Smooth muscle cell (in vitro differentiated cells): ENCODE results near the gene PRDX3. TPM values are rescaled to one million over a fixed set of nuclear protein-coding genes. Genes with fewer than 3 reads are reported as not detected.

ENCODE experiments used
- DNase-seq: peaks from one replicate; lab custom pipeline; 2025; ENCODE audit not compliant: unreplicated experiment; lab: John Stamatoyannopoulos, UW
- H2AFZ ChIP-seq: fragments of 200-600 bp; sonication (generic); 2 replicates; pipeline ENCODE4 v1.6.0; 2016; ENCODE audit warnings: antibody characterized with exemption, low read depth, mild to moderate bottlenecking
- H3F3A ChIP-seq: fragments of 200-600 bp; sonication (generic); 2 replicates; pipeline ENCODE4 v1.6.0; 2017; ENCODE audit warnings: antibody characterized with exemption, low read depth
- H3K27ac ChIP-seq: fragments of 200-600 bp; sonication (generic); 2 replicates; pipeline ENCODE4 v1.5.1; 2016; ENCODE audit warnings: low read depth, mild to moderate bottlenecking
- H3K27me3 ChIP-seq: fragments of 200-600 bp; sonication (generic); 2 replicates; pipeline ENCODE4 v1.6.1; 2016; ENCODE audit warnings: low read depth, mild to moderate bottlenecking
- H3K36me3 ChIP-seq: fragments of 200-600 bp; sonication (generic); 2 replicates; pipeline ENCODE4 v1.5.1; 2016; ENCODE audit warnings: low read depth
- H3K4me1 ChIP-seq: fragments of 200-600 bp; sonication (generic); 2 replicates; pipeline ENCODE4 v1.5.1; 2016; ENCODE audit warnings: low read depth
- H3K4me2 ChIP-seq: fragments of 200-600 bp; sonication (generic); 2 replicates; pipeline ENCODE4 v1.6.0; 2016; ENCODE audit warnings: mild to moderate bottlenecking
- H3K4me3 ChIP-seq: fragments of 200-600 bp; sonication (generic); 2 replicates; pipeline ENCODE4 v1.5.1; 2016; ENCODE audit warnings: mild to moderate bottlenecking
- H3K79me2 ChIP-seq: fragments of 200-600 bp; sonication (generic); 2 replicates; pipeline ENCODE4 v1.6.0; 2016; ENCODE audit warnings: low read depth, mild to moderate bottlenecking
- H3K9ac ChIP-seq: fragments of 200-600 bp; sonication (generic); 2 replicates; pipeline ENCODE4 v1.6.0; 2016; ENCODE audit warnings: low read depth
- H3K9me3 ChIP-seq: fragments of 200-600 bp; sonication (generic); replicated peaks from 2 replicates; pipeline ENCODE4 v1.5.1; 2016; ENCODE audit warnings: low read depth
- H4K20me1 ChIP-seq: fragments of 200-600 bp; sonication (generic); 2 replicates; pipeline ENCODE4 v1.6.0; 2016; ENCODE audit warnings: low read depth
- CTCF ChIP-seq: fragments of 200-600 bp; sonication (generic); IDR thresholded peaks from 2 replicates; pipeline ENCODE4 v1.5.1; 2017; ENCODE audit warnings: borderline replicate concordance, mild to moderate bottlenecking, antibody characterized with exemption; ENCODE audit not compliant: insufficient read depth, poor library complexity, severe bottlenecking
- WGBS: methylation state at CpG from one replicate; pipeline ENCODE4 v1.1.7; 2016; ENCODE audit warnings: low lambda C conversion rate; 5-methylcytosine and 5-hydroxymethylcytosine counted together
- polyA plus RNA-seq: library from polyadenylated mRNA; unstranded; fragments of >200 nt; fragmentation: Nextera tagmentation; extraction: Ambion mirVana; gene quantifications from 2 replicates; pipeline ENCODE4 v1.2.1, GENCODE V29; 2016
- total RNA-seq: library from RNA; depleted of rRNA; stranded (reverse); fragments of >200 nt; gene quantifications from 2 replicates; pipeline ENCODE4 v1.2.3, GENCODE V29; 2014

Gene PRDX3
- total and polyA plus RNA-seq, 2 experiments from 2014 or later = 123 to 156 TPM

- Histone ChIP-seq H3K27ac (no peak overlapping the region), H3F3A (no peaks in the 10 kb centered on the region), H3K4me2 (peak overlapping the region; percentile 96), H3K27me3 (no peaks in the 10 kb centered on the region), H2AFZ (peak overlapping the region; percentile 97), H3K9ac (peak overlapping the region; percentile 85), H3K4me3 (peak overlapping the region; percentile 95), H3K36me3 (peaks cover 7% of the 10 kb centered on the region), H3K9me3 (no peaks in the 10 kb centered on the region), H4K20me1 (no peaks in the 10 kb centered on the region), H3K79me2 (no peaks in the 10 kb centered on the region), H3K4me1 (peaks cover 4% of the 10 kb centered on the region)
- TF ChIP-seq CTCF = no peak
- 79% methylated on average over 7 of the region's 7 CpGs for WGBS
- DNase-seq = no peak
Measured at GRCh38 chr10:119166118-119166500, 12.5 kb downstream of the PRDX3 start.

- H3K79me2 ChIP-seq = no peaks in the 10 kb centered on the region
- peak; percentile 35 for DNase-seq
- 3% methylated on average over 80 of the region's 90 CpGs for WGBS
Measured at GRCh38 chr10:119165171-119166117, 13.2 kb downstream of the PRDX3 start, which contains the start of gene SFXN4. SFXN4 (minus strand) TSS chr10:119165714; CDS start chr10:119165647, 67 bp downstream.

GRCh38 chr10:119162452-119163092 lies 16.0 kb downstream of the PRDX3 start:
- no peak overlapping the region for H3K9ac ChIP-seq
- H3K36me3 ChIP-seq = no peaks in the 10 kb centered on the region
- no peak overlapping the region for H3K4me2 ChIP-seq
- H3K27me3 ChIP-seq = no peaks in the 10 kb centered on the region
- H4K20me1 ChIP-seq = no peaks in the 10 kb centered on the region
- no peaks in the 10 kb centered on the region for H3K79me2 ChIP-seq
- peak overlapping the region; percentile 15 for H3K27ac ChIP-seq
- no peak for DNase-seq
- 97% methylated on average over 5 of the region's 5 CpGs for WGBS
- H2AFZ ChIP-seq = no peak overlapping the region
- H3F3A ChIP-seq = no peaks in the 10 kb centered on the region
- peaks cover 4% of the 10 kb centered on the region for H3K4me1 ChIP-seq
- no peak for TF ChIP-seq CTCF
- H3K9me3 ChIP-seq = no peaks in the 10 kb centered on the region
- H3K4me3 ChIP-seq = no peak overlapping the region

More at GRCh38 chr10:119165171-119166117, 13.2 kb downstream of the PRDX3 start, which contains the start of gene SFXN4:
- no peak within 1 kb of the TSS for H3K27ac ChIP-seq
- H4K20me1 ChIP-seq = no peaks in the 10 kb centered on the region
- H2AFZ ChIP-seq = peak within 1 kb of the TSS; percentile 97
- H3K4me2 ChIP-seq = peak within 1 kb of the TSS; percentile 96
- no peaks in the 10 kb centered on the region for H3K9me3 ChIP-seq
- H3K27me3 ChIP-seq = no peaks in the 10 kb centered on the region
- H3K4me3 ChIP-seq = peak within 1 kb of the TSS; percentile 95
- peaks cover 4% of the 10 kb centered on the region for H3K4me1 ChIP-seq
- H3K9ac ChIP-seq = peak within 1 kb of the TSS; percentile 85
- TF ChIP-seq CTCF = no peak
- no peaks in the 10 kb centered on the region for H3F3A ChIP-seq
- H3K36me3 ChIP-seq = peaks cover 7% of the 10 kb centered on the region
